ENCODE data around the gene BSDC1. TPM values are rescaled to one million over a fixed set of nuclear protein-coding genes. Genes with fewer than 3 reads are reported as not detected.

The BSDC1 gene
- total RNA-seq, 4 donors from 2014 or later: 56.5 to 74.2 (median 70.0) TPM

DNA sequence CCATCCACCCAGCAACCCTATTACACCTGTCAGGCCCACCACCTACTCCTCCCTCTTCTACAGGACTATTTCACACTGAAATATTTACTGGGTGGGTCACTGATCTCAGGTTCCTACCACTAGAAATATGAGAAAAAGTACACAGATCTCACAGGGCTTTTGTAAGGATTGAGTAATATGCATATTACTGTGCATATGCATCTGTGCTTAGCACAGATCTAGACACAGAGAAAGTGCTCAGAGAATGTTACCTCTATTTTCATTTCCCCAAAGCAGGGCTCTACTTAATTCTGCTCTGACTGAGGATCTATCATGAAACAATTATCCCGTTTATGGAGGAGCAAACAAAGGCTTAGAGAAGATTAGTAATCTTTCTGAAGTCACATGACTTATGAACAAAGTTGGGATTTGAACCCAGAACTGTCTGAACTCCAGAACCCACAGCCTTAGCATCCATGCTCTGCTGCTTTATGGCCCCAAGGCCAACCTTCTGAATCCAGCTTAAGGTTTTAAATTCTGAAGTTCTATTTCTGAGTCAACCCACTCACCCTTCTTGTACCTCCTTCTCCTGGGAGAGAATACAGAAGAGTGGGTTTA, 20.1 kb downstream of the BSDC1 start:
- Histone ChIP-seq H3K27ac (no peak overlapping the region), H3K36me3 (peaks cover 0 to 95% of the 10 kb centered on the region in 2 donors), H3K4me3 (no peak overlapping the region), H3K4me1 (no peaks in the 10 kb centered on the region), H3K27me3 (no peaks in the 10 kb centered on the region), H3K9me3 (no peaks in the 10 kb centered on the region)
- TF ChIP-seq, protein P1, sequence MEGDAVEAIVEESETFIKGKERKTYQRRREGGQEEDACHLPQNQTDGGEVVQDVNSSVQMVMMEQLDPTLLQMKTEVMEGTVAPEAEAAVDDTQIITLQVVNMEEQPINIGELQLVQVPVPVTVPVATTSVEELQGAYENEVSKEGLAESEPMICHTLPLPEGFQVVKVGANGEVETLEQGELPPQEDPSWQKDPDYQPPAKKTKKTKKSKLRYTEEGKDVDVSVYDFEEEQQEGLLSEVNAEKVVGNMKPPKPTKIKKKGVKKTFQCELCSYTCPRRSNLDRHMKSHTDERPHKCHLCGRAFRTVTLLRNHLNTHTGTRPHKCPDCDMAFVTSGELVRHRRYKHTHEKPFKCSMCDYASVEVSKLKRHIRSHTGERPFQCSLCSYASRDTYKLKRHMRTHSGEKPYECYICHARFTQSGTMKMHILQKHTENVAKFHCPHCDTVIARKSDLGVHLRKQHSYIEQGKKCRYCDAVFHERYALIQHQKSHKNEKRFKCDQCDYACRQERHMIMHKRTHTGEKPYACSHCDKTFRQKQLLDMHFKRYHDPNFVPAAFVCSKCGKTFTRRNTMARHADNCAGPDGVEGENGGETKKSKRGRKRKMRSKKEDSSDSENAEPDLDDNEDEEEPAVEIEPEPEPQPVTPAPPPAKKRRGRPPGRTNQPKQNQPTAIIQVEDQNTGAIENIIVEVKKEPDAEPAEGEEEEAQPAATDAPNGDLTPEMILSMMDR (IDR thresholded peaks at IDR 0.05): no peak
- no peak for TF ChIP-seq POLR2A (IDR thresholded peaks at IDR 0.05)
- no peak for TF ChIP-seq EP300 (IDR thresholded peaks at IDR 0.05)
- no peak for TF ChIP-seq POLR2AphosphoS5 (IDR thresholded peaks at IDR 0.05)
- 70 to 80% methylated on average over 1 of the region's 1 CpG for WGBS, 2 donors (ENCODE audit: low coverage in 1 of 2)
- no peak for ATAC-seq

DNA sequence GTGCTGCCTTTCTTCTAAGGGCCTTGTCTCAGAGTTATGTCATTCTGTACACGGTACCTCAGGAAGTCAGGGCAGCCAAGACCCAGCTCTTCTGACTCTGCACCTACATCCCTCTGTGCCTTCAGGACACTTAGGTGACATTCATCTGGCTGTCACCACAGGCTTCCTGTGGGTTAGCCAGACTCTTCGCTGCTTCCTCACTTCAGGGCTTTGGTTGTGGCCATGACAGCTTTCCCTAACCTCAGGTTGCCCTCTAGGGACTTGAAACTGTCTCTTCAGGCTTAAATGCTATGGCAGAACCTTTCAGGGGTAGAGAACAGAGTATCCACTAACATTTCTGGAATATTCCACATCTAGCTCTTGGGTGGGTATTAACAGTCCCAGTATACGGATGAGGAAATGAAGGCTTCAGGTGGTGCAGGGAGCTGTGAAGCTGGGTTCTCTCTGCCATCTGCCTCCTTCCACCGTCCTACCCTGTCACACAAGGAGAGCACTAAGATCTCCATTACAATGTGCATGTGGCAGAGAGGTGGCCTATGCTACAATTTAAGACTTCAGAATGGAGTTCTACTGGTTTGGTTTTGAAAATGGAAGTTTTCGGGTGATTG, 22.0 kb downstream of the BSDC1 start:
- H3K4me3 ChIP-seq: no peak overlapping the region
- 73 to 90% methylated on average over 5 of the region's 5 CpGs for WGBS, 2 donors (ENCODE audit: low coverage in 1 of 2)
- H3K9me3 ChIP-seq: no peaks in the 10 kb centered on the region
- no peak for TF ChIP-seq POLR2A (IDR thresholded peaks at IDR 0.05)
- TF ChIP-seq, protein P1 (IDR thresholded peaks at IDR 0.05): no peak
- no peak for TF ChIP-seq EP300 (IDR thresholded peaks at IDR 0.05)
- no peak for TF ChIP-seq POLR2AphosphoS5 (IDR thresholded peaks at IDR 0.05)
- peaks cover 0 to 95% of the 10 kb centered on the region in 2 donors for H3K36me3 ChIP-seq
- no peaks in the 10 kb centered on the region for H3K27me3 ChIP-seq
- no peak overlapping the region for H3K27ac ChIP-seq
- no peak for ATAC-seq
- no peaks in the 10 kb centered on the region for H3K4me1 ChIP-seq

DNA sequence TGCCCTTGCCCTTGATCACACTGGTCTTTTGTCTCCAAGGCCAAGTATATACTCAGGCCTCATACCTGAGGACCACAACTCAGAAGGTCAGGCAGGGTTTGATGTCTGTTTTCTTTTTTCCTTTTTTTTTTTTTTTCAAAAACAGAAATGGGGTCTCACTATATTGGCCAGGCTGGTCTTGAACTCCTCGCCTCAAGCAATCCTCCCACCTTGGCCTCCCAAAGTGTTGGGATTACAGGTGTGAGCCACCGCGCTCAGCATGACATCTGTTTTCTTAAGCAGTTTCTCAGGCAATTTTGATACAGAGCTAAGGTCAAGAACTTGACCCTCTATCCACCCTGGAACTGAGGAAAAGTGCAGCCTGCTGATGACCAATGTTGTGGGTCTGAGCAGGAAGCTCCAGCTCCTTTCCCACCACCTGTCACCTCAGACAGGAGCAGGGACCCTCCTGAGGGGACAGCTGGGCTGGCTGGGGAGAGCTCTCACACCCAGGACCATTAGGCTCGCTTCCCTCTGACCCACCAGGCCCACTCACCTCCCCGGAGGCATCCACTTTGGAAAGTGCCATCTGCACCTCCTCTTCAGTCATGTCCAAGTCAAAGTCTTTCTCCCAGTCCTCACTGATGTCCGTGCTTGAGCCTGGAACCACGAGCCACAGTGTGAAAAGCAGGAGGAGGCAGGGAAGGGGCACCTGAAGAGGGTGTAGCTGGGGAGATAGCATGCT, 26.2 kb downstream of the BSDC1 start:
- 85 to 95% methylated on average over 5 to 7 of the region's 7 CpGs for WGBS, 2 donors (ENCODE audit: low coverage in 1 of 2)
- no peak for ATAC-seq
- H3K9me3 ChIP-seq: no peaks in the 10 kb centered on the region
- no peak overlapping the region for H3K27ac ChIP-seq
- TF ChIP-seq POLR2AphosphoS5 (IDR thresholded peaks at IDR 0.05) (no peak), EP300 (IDR thresholded peaks at IDR 0.05) (no peak), POLR2A (IDR thresholded peaks at IDR 0.05) (no peak)
- TF ChIP-seq, protein P1 (IDR thresholded peaks at IDR 0.05): no peak
- H3K4me3 ChIP-seq: no peak overlapping the region
- H3K4me1 ChIP-seq: peaks cover 0 to under 1% (median 0%) of the 10 kb centered on the region in 3 donors
- no peaks in the 10 kb centered on the region for H3K27me3 ChIP-seq
- H3K36me3 ChIP-seq: peaks cover 0 to 95% of the 10 kb centered on the region in 2 donors

DNA sequence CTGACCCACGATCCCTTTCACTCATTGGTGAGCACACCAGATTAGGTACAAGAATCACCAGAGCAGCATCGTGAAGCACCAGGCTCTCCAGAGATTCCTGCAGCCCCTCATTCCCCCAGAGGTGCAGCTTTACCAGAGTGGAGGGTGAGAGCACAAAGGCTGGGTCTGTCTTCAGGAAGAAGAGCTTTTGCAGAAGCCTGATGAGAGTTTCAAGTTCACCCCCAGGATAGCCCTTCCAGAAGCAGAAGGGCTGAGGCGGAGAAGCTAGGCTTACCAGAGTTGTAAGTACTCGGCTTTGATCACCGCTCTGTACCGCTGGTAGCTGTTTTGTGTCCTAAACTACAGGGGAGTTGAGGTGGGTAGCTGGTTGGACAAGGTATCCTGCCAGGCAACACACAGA, 28.8 kb downstream of the BSDC1 start:
- H3K27ac ChIP-seq: no peak overlapping the region
- no peaks in the 10 kb centered on the region for H3K9me3 ChIP-seq
- H3K36me3 ChIP-seq: peaks cover 0 to 77% of the 10 kb centered on the region in 2 donors
- TF ChIP-seq EP300 (IDR thresholded peaks at IDR 0.05): no peak
- TF ChIP-seq, protein P1 (IDR thresholded peaks at IDR 0.05): no peak
- no peak for TF ChIP-seq POLR2AphosphoS5 (IDR thresholded peaks at IDR 0.05)
- no peak overlapping the region for H3K4me3 ChIP-seq
- 76% methylated on average over 4 of the region's 6 CpGs; no CpG with 5 or more reads in 1 of the 2 donors for WGBS, 2 donors (ENCODE audit: low coverage in 1 of 2)
- peaks cover 0 to 22% (median 12%) of the 10 kb centered on the region in 3 donors for H3K4me1 ChIP-seq
- no peak for ATAC-seq
- no peaks in the 10 kb centered on the region for H3K27me3 ChIP-seq
